ENCODE measurements around the gene ATRIP. TPM values are rescaled to one million over a fixed set of nuclear protein-coding genes. Genes with fewer than 3 reads are reported as not detected.
"Not testable (repeated sequence)": the region's sequence is repeated elsewhere in the genome, so short reads cannot be mapped to it uniquely, and the experiment has no call there.

ATRIP gene
- total RNA-seq, 2 donors from 2014 or later, result 2.0 to 3.1 TPM

DNA sequence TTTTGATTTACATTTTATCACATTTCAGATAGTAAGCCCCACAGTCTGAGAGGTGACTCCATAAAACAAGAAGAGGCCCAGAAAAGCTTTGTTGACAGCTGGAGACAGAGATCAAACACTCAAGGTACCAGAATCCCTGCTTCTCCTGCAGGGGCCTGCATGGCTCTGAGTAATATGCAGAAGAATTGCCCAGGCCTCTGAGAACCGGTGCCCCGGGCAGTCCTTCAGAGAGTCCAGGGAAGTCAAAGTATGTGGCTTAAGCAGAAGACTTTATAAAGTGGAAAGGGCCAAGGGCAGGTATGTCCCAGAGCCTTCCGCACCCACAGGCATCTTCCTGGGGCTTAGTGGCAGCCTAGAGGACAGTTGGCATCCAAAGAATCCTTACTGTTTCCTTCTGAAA lies 12.8 kb downstream of the ATRIP start:
- H3K4me1 ChIP-seq, result no peaks in the 10 kb centered on the region
- no peak for DNase-seq (ENCODE audit: low spot score)
- H3K4me3 ChIP-seq, result no peak overlapping the region
- TF ChIP-seq, protein P1, sequence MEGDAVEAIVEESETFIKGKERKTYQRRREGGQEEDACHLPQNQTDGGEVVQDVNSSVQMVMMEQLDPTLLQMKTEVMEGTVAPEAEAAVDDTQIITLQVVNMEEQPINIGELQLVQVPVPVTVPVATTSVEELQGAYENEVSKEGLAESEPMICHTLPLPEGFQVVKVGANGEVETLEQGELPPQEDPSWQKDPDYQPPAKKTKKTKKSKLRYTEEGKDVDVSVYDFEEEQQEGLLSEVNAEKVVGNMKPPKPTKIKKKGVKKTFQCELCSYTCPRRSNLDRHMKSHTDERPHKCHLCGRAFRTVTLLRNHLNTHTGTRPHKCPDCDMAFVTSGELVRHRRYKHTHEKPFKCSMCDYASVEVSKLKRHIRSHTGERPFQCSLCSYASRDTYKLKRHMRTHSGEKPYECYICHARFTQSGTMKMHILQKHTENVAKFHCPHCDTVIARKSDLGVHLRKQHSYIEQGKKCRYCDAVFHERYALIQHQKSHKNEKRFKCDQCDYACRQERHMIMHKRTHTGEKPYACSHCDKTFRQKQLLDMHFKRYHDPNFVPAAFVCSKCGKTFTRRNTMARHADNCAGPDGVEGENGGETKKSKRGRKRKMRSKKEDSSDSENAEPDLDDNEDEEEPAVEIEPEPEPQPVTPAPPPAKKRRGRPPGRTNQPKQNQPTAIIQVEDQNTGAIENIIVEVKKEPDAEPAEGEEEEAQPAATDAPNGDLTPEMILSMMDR (IDR thresholded peaks at IDR 0.05), result no peak
- H3K36me3 ChIP-seq, result peaks cover 68% of the 10 kb centered on the region
- H3K27ac ChIP-seq, result no peak overlapping the region
- H3K27me3 ChIP-seq, result no peaks in the 10 kb centered on the region
- H3K9me3 ChIP-seq, result no peaks in the 10 kb centered on the region

DNA sequence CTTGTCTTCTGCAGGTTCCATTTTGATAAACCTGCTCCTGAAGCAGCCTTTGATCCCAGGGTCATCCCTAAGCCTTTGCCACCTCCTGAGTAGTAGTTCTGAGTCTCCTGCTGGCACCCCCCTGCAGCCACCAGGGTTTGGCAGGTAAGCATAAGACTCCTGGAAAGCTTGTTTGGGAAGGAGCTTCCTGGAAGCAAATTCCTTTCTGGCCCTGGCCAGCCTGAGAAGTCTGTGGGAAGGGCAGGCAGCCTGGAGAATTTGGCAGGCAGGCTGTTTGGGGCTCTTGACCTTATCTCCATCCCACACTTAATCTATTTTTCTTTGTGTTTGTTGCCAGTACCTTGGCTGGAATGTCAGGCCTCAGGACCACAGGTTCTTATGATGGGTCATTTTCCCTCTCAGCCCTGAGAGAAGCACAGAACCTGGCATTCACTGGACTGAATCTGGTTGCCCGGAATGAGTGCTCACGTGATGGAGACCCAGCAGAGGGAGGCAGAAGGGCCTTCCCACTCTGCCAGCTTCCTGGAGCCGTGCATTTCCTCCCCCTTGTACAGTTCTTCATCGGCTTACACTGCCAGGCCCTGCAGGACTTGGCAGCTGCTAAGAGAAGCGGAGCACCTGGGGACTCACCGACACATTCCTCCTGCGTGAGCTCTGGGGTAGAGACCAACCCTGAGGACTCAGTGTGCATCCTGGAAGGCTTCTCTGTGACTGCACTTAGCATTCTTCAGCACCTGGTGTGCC lies 13.4 kb downstream of the ATRIP start:
- TF ChIP-seq, protein P1 (IDR thresholded peaks at IDR 0.05), result no peak
- Histone ChIP-seq H3K27ac (no peak overlapping the region), H3K36me3 (peaks cover 65% of the 10 kb centered on the region), H3K9me3 (no peaks in the 10 kb centered on the region), H3K27me3 (no peaks in the 10 kb centered on the region), H3K4me3 (no peak overlapping the region), H3K4me1 (peaks cover 0 to 5% of the 10 kb centered on the region in 2 donors)
- no peak for DNase-seq (ENCODE audit: low spot score)

DNA sequence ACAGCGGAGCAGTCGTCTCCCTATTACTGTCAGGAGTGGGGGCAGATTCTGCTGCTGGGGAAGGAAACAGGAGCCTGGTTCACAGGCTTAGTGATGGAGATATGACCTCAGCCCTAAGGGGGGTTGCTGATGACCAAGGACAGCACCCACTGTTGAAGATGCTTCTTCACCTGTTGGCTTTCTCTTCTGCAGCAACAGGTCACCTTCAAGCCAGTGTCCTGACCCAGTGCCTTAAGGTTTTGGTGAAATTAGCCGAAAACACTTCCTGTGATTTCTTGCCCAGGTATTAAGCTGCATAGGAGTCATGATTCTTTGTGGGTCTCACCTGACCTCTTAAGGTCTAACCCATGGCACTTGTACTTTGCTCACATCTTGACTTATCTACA lies 14.0 kb downstream of the ATRIP start:
- Histone ChIP-seq H3K36me3 (peaks cover 60% of the 10 kb centered on the region), H3K27ac (no peak overlapping the region), H3K27me3 (no peaks in the 10 kb centered on the region), H3K9me3 (no peaks in the 10 kb centered on the region), H3K4me3 (no peak overlapping the region), H3K4me1 (peaks cover 0 to 11% of the 10 kb centered on the region in 2 donors)
- TF ChIP-seq, protein P1 (IDR thresholded peaks at IDR 0.05), result no peak
- DNase-seq (ENCODE audit: low spot score), result no peak

DNA sequence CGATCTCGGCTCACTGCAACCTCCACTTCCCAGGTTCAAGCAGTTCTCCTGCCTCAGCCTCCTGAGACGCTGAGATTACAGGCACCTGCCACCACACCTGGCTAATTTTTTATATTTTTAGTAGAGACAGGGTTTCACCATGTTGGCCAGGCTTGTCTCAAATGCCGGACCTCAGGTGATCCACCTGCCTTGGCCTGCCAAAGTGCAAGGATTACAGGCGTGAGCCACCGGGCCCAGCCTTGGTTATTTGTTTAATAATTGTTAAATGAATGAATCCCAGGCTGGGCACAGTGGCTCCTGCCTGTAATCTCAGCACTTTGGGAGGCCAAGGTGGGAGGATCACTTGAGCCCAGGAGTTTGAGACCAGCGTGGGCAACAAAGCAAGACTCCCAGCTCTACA lies 15.2 kb downstream of the ATRIP start:
- peaks cover 0 to 22% of the 10 kb centered on the region in 2 donors for H3K4me1 ChIP-seq
- not testable (repeated sequence) for H3K4me3 ChIP-seq; H3K9me3 ChIP-seq; H3K27ac ChIP-seq; H3K27me3 ChIP-seq; DNase-seq (ENCODE audit: low spot score)
- H3K36me3 ChIP-seq, result peaks cover 47% of the 10 kb centered on the region

DNA sequence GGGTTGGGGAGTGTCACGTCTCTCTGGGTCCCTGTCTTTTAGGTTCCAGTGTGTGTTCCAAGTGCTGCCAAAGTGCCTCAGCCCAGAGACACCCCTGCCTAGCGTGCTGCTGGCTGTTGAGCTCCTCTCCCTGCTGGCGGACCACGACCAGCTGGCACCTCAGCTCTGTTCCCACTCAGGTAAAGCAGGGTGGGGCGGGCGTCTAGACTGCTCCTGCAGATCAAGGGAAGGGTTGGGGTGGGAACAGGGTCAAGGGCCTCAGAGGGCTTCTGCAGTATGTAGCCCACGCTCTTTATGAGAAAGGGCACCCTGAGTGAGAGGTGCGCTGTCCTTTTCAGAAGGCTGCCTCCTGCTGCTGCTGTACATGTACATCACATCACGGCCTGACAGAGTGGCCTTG lies 17.2 kb downstream of the ATRIP start:
- H3K9me3 ChIP-seq, result no peaks in the 10 kb centered on the region
- DNase-seq (ENCODE audit: low spot score), result no peak
- H3K27me3 ChIP-seq, result no peaks in the 10 kb centered on the region
- no peak overlapping the region for H3K4me3 ChIP-seq
- H3K4me1 ChIP-seq, result peaks cover 0 to 42% of the 10 kb centered on the region in 2 donors
- H3K36me3 ChIP-seq, result peaks cover 52% of the 10 kb centered on the region
- H3K27ac ChIP-seq, result no peak overlapping the region
- TF ChIP-seq, protein P1 (IDR thresholded peaks at IDR 0.05), result no peak

DNA sequence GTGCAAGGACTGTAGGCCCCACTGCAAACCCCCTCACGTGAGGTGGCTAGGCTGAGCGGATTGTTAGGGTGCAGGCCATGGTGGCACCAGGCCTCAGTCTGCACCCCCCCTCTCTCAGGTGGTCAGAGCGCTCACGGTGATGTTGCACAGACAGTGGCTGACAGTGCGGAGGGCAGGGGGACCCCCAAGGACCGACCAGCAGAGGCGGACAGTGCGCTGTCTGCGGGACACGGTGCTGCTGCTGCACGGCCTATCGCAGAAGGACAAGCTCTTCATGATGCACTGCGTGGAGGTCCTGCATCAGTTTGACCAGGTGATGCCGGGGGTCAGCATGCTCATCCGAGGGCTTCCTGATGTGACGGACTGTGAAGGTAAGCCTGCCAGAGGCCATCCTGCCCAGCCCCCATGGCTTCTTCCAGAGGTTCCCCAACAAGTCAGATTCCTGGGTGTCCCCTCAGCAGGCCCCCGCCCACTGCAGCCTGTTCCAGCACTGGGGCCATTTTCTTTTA lies 18.2 kb downstream of the ATRIP start:
- H3K9me3 ChIP-seq, result no peaks in the 10 kb centered on the region
- H3K27me3 ChIP-seq, result no peaks in the 10 kb centered on the region
- peak overlapping the region; percentile 96 to 98 for H3K27ac ChIP-seq
- DNase-seq (ENCODE audit: low spot score), result no peak
- peaks cover 0 to 52% of the 10 kb centered on the region in 2 donors for H3K4me1 ChIP-seq
- peaks cover 49% of the 10 kb centered on the region for H3K36me3 ChIP-seq
- TF ChIP-seq, protein P1 (IDR thresholded peaks at IDR 0.05), result no peak
- no peak overlapping the region for H3K4me3 ChIP-seq
